ENCODE data around the gene MUC6.
A peak's percentile ranks its signal among the peaks of the same experiment; 100 is the strongest.

The MUC6 gene

GRCh38 chr11:1009371-1009770 lies 27.1 kb downstream of the MUC6 start:
- DNase-seq, result no peak

DNA sequence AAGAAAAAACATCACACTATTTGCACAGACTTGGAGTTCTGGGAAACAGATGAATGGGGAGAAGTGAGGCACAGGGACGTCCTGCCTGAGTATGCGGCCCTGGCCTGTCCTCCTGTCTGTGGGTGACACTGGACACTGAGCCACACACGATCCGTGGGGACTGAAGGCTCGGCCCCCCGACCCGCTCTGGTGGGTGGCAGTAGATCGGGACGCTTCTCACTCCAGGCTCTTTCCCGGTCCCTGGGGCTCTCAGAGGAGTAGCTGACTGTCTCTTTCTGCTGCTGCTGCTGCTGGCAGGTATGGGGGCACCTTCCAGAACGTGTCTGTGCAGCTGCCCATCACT lies 27.7 kb downstream of the MUC6 start:
- DNase-seq, result no peak

- DNase-seq, result no peak
Measured at GRCh38 chr11:1008001-1008802, 28.3 kb downstream of the MUC6 start.

DNA sequence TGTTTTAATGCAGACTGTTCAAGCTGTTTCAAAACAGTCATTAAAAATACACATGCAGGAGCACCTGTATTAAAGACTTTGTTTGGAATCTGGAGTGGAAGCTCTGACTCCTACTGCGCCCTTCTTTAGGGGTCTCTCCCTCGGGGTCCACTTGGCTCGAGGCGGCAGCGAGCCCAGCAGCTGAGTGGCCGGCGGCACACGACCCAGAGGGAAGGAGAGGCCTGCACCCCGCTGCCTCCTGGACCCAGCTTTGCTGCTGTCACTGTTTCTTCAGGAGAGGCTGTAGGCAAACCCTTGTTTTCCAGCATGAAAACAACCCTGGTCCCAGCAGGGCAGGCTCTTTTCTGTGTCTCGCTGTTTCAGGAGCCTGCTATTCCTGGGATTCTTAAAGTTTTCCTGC lies 29.2 kb downstream of the MUC6 start:
- no peak for DNase-seq

- peak; percentile 52 for DNase-seq
Measured at GRCh38 chr11:1006762-1007161, 29.8 kb downstream of the MUC6 start.

DNA sequence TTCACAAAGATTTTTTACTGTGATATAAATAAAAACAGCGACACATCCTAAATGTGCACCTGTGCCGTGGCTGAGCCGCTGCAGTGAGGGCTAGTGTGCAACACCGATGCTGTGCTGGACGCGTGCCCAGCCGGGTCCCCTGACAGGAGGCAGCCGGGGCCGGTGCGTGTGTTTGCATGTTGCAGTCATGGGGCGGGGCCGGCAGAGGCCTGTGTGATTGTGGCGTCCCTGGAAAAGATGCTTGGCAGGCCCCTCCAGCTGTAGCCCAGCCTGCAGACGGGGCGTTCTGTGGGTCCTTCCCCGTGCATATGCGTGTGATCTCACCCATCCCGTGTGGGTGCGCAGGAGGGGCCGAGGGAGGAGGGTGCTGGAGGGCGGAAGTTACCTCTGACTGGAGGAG lies 30.6 kb downstream of the MUC6 start:
- DNase-seq, result no peak

DNA sequence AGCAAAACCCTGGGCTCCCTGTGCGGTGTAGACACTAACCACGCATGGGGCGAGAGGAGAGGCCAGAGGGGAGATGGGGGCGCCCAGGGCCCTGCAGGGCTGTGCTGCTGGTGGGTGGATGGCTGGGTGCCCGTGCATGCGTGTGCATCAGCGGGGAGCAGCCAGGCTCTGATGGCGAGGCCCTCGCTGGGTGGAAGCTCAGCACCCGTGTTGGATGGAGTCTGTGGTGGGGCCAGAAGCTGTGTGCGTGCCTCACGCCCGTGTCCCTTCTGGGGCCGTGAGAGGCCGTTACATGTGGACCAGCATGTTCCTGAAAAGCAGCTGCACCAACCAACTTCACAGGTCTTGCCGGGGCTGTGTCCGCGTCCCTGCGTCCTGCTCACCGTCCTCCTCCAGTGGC lies 33.4 kb downstream of the MUC6 start:
- no peak for DNase-seq

GRCh38 chr11:1002406-1002984 lies 34.0 kb downstream of the MUC6 start:
- no peak for DNase-seq

GRCh38 chr11:1001617-1002405 lies 34.7 kb downstream of the MUC6 start:
- no peak for DNase-seq

DNA sequence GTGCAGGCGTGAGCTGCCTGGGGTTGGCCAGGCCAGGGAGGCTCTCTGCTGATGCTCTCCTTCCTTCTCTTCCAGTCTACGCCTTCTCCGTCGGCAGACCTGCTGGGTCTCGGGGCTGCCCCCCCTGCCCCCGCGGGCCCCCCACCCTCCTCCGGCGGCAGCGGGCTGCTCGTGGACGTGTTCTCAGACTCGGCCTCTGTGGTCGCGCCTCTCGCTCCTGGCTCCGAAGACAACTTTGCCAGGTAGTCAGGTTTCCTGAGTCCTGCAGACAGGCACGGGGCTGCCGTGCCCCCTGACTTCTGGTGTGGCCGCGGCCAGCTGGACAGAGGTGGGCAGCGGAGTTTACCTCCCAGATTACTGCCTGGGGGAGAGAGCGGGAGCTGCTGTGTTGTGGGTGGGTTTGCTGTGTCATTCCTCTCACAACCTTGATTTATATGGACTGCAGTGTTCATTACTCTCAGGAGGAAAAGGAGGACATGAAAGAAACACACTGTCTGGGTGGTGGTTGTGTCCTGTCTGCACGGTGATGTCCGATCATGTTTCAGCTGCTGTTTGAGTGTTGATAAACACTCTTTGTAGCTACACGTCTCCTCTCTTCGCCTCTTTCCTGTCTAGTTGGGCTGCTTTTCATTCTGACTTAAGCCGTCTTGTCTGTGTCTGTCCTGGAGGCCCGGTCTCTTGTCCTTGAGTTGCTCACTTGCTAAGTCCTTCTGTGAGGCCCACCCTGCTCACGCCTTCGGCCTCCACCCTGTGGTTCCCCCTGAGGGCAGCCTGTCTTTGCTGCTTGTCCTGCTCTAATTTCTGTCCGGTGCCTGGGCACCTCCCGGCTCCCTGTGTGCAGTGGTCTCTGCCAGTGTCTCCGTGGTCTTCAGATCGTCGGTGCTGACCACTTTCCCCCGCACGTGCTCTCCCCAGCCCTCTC lies 35.9 kb downstream of the MUC6 start:
- DNase-seq, result peak; percentile 57

- DNase-seq, result no peak
Measured at GRCh38 chr11:999009-999408, 37.5 kb downstream of the MUC6 start.

DNA sequence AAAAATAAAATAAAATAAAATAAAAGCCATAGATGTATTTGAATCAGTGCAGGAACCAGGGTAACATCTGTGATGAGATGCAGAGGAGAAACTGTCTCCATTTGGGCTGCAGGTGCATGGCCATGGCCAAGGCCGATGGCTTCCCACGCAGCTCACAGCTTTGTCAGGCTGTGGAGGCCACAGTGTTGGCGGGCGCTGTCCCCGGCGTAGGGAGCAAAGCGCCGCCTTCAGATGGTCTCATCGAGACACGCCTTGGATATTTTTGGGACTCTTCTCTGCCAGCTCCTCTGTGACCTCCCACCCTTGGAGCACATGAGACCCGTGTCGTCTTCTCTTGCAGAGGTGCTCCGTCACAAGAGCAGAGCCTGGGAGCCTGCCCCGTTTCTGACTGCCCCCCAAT lies 38.6 kb downstream of the MUC6 start:
- DNase-seq, result no peak

DNA sequence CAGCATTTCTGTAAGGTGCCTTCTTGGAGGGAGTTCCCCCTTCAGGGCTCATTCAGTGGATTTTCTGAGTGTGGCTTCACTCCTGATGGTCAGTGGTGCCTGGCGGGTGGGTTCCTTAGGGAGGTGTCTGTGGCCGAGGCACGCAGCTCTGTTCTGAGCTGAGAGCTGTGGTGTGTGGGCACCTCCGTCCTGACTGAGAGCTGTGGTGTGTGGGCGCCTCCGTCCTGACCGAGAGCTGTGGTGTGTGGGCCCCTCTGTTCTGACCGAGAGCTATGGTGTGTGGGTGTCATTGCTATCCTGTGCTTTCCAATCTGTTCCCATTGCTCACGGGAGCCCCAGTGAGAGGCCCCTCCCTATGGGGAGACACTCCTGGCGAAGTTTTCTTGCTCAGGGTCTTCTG lies 39.8 kb downstream of the MUC6 start:
- no peak for DNase-seq

DNA sequence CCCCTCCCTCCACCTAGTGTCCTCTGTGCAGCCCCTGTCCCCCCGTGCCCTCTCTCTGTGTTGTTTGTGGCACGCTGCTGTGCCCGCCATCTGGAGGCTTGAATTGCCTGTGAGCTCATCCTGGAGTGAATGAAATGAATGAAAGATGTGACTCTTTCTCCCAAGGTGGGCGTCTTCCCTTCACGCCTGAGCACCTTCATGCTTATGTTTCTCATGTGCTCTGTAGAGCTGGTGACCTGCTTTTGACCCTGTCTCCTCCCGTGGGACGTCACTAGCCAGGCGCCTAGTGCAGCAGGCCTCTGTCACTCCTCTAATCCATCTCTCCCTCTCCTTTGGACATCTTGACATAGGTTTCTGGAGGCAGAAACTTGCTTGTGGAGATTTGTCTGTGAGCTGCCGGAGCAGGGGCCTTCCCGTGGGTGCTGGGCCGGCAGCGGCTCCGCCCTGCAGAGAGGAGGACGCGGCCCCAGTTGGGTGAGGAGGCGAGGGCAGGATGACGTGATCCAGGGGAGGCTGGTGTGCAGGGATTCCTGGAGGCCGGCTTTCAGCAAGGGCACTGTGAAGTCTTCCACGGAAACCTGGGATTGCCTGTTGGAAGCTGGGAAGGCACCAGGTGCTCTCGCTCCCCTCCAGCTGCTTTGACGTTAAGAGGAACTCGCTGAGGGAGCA lies 40.6 kb downstream of the MUC6 start:
- peak; percentile 77 for DNase-seq

DNA sequence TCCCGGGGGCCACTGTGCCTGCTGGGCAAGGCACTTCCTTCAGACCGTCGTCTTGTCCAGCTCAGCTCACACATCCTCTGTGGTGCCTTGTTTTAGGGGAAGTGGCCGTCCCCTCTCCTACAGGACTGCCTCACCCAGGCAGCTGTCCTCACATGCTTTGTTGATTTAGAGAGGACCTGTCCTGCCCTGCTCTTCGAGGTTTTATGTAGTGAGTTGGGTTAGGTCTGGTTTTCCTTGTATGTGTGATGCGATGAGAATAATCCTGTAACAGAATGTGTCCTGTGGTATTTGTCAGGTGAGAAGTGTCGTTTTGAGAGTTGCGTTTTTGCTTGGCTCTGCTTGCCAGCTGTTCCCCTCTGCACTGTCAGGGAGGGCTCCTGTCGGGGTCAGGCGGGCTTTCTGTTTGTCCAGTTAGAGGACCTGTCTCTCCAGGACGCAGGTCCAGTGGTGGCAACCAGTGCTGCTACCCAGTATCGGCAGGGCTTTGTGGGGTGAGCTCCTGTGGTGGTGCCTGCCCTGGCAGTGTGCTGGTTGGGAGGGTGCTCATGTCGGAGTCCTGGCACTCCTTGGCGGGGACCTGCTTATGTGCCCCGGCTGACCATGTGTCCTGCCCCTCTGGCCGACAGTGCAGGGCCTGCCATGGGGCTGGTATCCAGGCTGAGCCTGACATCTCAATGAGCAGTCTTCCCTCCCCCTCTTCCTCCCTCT lies 41.3 kb downstream of the MUC6 start:
- DNase-seq, result no peak

DNA sequence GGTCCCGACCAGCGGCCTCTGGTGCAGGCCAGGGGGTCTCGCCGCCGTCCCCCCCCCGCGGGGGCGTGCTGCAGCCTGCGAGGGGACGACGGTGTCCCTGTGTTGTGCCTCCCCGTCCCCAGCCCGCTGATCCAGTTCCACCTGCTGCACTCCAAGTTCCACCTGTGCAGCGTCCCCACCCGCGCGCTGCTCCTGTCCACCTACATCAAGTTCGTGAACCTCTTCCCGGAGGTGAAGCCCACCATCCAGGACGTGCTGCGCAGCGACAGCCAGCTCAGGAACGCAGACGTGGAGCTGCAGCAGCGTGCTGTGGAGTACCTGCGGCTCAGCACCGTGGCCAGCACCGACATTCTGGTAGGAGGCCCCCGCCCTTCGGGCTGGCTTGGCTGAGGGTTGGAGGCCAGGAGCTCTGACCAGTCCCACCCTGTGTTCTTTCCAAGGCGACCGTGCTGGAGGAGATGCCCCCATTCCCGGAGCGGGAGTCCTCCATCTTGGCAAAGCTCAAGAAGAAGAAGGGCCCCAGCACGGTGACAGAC lies 42.8 kb downstream of the MUC6 start:
- DNase-seq, result no peak

- no peak for DNase-seq
Measured at GRCh38 chr11:992577-992976, 43.9 kb downstream of the MUC6 start.

GRCh38 chr11:991711-992307 lies 44.7 kb downstream of the MUC6 start:
- DNase-seq, result no peak

DNA sequence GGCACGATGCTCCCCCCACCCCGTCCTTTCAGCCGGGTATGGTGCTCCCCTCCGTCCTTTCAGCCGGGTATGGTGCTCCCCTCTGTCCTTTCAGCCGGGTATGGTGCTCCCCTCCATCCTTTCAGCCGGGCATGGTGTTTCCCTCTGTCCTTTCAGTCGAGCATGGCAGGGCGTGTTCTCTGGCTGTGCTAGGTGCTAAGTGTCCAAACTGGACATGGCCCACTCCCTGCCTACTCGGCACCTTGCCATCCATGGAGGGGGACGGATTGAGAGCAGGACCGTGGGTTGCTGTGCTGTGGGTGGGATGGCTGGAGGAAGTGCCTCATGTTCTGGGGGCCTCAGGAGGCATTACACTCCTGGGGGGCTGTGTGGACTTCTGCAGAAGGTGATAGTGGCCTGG lies 45.5 kb downstream of the MUC6 start:
- DNase-seq, result no peak

GRCh38 chr11:990101-990500 lies 46.4 kb downstream of the MUC6 start:
- no peak for DNase-seq

DNA sequence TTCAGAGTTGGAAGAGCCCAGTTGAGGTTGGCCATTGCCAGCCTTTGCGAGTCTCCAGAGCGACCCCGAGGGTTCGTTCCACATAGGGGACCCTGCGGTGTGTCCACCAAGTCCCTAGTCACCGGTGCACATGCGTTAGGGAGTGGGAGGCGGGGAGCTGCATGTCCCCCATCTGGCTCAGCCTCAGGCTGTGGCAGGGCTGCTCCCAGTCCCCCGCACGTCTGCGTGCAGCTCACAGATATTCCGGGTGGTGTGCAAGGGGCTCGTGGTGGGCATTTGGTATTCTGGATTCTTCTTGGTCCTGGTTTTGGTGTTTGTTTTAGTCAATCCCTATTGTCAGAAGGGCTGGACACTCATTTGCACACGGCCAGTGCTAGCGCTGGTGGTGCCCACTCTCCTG lies 48.8 kb downstream of the MUC6 start:
- DNase-seq, result no peak

Measured in right kidney (tissue), 1 donor.